Loucy (cell line): ENCODE measurements around the gene CCDC122.

Source experiments
- CTCF ChIP-seq: fragments of 200-600 bp; sonication (generic); conservative IDR thresholded peaks from 2 replicates; pipeline ENCODE4 v1.5.1; 2014; ENCODE audit warnings: mild to moderate bottlenecking, antibody characterized with exemption, low read length
- EZH2phosphoT487 ChIP-seq: fragments of 200-600 bp; IDR thresholded peaks from 2 replicates; pipeline ENCODE4 v1.6.1; 2018; ENCODE audit warnings: antibody characterized with exemption, mild to moderate bottlenecking, moderate library complexity, borderline replicate concordance

GRCh38 chr13:43852923-43853404 is 26.6 kb downstream of the CCDC122 start:
- TF ChIP-seq CTCF (no peak), EZH2phosphoT487 (no peak)
